Measurements from ENCODE around the gene SORCS2.

DNA sequence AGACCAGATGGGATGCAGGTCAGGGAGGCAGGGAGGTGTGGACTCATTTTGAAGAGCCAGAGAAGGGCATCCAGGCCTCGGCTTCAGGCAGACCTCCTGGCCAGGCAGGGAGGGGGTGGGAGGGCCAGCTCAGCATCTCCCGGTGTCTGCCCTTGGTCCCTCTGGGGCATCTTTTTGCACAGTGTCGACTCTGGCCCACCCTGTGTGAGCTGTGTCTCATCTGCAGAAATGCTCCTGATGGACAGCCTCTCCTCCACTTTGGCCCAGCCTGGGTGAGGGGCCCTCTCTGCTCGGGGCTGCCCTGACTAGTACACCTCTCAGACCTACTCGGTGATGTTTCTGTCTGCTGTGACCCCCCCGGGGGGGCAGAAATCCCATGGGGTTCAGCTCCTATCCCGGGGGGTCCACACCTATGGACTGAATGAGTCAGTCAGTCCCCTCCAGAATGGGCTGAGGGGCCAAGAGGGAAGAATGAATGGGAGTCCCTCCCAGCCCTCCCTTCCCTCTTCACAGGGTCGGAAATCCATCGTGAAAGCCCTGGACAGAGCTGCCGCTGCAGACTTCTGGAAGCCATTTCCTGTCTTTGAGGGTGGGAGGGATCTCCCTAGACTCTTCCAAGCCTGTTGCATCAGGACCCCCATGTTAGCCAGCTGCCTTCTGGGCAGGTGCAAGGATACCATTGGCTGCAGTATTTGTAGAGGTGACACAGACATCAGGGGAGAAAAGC, 439.1 kb downstream of the SORCS2 start:
- TF ChIP-seq, protein P1, sequence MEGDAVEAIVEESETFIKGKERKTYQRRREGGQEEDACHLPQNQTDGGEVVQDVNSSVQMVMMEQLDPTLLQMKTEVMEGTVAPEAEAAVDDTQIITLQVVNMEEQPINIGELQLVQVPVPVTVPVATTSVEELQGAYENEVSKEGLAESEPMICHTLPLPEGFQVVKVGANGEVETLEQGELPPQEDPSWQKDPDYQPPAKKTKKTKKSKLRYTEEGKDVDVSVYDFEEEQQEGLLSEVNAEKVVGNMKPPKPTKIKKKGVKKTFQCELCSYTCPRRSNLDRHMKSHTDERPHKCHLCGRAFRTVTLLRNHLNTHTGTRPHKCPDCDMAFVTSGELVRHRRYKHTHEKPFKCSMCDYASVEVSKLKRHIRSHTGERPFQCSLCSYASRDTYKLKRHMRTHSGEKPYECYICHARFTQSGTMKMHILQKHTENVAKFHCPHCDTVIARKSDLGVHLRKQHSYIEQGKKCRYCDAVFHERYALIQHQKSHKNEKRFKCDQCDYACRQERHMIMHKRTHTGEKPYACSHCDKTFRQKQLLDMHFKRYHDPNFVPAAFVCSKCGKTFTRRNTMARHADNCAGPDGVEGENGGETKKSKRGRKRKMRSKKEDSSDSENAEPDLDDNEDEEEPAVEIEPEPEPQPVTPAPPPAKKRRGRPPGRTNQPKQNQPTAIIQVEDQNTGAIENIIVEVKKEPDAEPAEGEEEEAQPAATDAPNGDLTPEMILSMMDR (IDR thresholded peaks at IDR 0.05): no peak
- TF ChIP-seq POLR2AphosphoS5 (IDR thresholded peaks at IDR 0.05) (no peak), EP300 (IDR thresholded peaks at IDR 0.05) (no peak)
